ENCODE results near the gene TOR4A.

DNA sequence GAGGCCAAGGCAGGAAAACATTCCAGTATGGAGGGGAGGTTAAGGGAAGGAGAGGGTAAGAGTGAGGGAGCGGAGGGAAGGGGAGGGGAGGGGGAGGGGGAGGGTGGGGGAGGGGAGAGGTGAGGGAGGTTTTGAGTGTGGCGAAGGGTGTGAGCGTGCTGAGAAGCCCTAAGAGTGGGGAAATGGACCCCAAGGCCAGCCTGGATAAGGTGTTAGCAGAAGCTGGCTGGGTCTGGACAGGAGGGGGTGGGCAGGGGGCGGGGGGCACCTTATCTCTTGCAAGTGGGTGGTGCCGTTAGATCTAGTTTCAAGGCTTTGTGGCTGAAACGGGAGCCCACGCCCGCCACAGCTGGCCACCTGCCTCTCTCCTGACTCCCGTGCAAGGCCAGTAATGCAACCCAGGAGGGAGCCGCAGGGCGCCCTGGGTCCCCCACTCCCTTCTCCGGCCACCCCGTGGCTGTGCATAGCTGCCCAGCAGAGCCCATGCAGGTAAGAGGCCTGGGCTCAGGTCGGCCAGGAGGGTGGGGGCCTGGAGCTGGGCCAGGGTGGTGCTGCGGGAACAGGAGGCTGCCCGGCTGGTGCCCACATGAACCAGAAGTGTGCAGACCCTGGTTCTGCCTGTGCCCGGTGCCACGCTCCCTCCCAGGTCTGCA, 49.5 kb upstream of the TOR4A start:
- TF ChIP-seq, protein P1, sequence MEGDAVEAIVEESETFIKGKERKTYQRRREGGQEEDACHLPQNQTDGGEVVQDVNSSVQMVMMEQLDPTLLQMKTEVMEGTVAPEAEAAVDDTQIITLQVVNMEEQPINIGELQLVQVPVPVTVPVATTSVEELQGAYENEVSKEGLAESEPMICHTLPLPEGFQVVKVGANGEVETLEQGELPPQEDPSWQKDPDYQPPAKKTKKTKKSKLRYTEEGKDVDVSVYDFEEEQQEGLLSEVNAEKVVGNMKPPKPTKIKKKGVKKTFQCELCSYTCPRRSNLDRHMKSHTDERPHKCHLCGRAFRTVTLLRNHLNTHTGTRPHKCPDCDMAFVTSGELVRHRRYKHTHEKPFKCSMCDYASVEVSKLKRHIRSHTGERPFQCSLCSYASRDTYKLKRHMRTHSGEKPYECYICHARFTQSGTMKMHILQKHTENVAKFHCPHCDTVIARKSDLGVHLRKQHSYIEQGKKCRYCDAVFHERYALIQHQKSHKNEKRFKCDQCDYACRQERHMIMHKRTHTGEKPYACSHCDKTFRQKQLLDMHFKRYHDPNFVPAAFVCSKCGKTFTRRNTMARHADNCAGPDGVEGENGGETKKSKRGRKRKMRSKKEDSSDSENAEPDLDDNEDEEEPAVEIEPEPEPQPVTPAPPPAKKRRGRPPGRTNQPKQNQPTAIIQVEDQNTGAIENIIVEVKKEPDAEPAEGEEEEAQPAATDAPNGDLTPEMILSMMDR (conservative IDR thresholded peaks at IDR 0.05; ENCODE audit: low read length), result peak; percentile 10; the same call in 1 of the 2 replicates
- TF ChIP-seq EZH2phosphoT487 (IDR thresholded peaks at IDR 0.05; ENCODE audit: borderline replicate concordance, low read depth, low read length), result no peak
